ENCODE results near the gene NME9.

Gene NME9

GRCh38 chr3:138338244-138338643 is 8.6 kb upstream of the NME9 start:
- no peak for TF ChIP-seq TAF1 (IDR thresholded peaks at IDR 0.05; ENCODE audit: low read depth)
- TF ChIP-seq TEAD4 (IDR thresholded peaks at IDR 0.05), result no peak
- TF ChIP-seq EP300 (IDR thresholded peaks at IDR 0.05; ENCODE audit: borderline replicate concordance), result no peak
- TF ChIP-seq EGR1 (IDR thresholded peaks at IDR 0.05), result no peak
- no peak for TF ChIP-seq YY1 (IDR thresholded peaks at IDR 0.05; ENCODE audit: low read depth)
- TF ChIP-seq FOXM1 (IDR thresholded peaks at IDR 0.05; ENCODE audit: borderline replicate concordance, low read depth), result no peak
- no peak for TF ChIP-seq NFIC (IDR thresholded peaks at IDR 0.05)
- no peak for TF ChIP-seq RAD21 (IDR thresholded peaks at IDR 0.05; ENCODE audit: low read depth)
- TF ChIP-seq, protein P1, sequence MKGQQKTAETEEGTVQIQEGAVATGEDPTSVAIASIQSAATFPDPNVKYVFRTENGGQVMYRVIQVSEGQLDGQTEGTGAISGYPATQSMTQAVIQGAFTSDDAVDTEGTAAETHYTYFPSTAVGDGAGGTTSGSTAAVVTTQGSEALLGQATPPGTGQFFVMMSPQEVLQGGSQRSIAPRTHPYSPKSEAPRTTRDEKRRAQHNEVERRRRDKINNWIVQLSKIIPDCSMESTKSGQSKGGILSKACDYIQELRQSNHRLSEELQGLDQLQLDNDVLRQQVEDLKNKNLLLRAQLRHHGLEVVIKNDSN (IDR thresholded peaks at IDR 0.05), result no peak

- no peak for TF ChIP-seq FOXM1 (IDR thresholded peaks at IDR 0.05; ENCODE audit: borderline replicate concordance, low read depth)
- no peak for TF ChIP-seq TAF1 (IDR thresholded peaks at IDR 0.05; ENCODE audit: low read depth)
- TF ChIP-seq RAD21 (IDR thresholded peaks at IDR 0.05; ENCODE audit: low read depth), result no peak
- TF ChIP-seq ZBTB7A (IDR thresholded peaks at IDR 0.05; ENCODE audit: low read depth), result no peak
- TF ChIP-seq, protein P2, sequence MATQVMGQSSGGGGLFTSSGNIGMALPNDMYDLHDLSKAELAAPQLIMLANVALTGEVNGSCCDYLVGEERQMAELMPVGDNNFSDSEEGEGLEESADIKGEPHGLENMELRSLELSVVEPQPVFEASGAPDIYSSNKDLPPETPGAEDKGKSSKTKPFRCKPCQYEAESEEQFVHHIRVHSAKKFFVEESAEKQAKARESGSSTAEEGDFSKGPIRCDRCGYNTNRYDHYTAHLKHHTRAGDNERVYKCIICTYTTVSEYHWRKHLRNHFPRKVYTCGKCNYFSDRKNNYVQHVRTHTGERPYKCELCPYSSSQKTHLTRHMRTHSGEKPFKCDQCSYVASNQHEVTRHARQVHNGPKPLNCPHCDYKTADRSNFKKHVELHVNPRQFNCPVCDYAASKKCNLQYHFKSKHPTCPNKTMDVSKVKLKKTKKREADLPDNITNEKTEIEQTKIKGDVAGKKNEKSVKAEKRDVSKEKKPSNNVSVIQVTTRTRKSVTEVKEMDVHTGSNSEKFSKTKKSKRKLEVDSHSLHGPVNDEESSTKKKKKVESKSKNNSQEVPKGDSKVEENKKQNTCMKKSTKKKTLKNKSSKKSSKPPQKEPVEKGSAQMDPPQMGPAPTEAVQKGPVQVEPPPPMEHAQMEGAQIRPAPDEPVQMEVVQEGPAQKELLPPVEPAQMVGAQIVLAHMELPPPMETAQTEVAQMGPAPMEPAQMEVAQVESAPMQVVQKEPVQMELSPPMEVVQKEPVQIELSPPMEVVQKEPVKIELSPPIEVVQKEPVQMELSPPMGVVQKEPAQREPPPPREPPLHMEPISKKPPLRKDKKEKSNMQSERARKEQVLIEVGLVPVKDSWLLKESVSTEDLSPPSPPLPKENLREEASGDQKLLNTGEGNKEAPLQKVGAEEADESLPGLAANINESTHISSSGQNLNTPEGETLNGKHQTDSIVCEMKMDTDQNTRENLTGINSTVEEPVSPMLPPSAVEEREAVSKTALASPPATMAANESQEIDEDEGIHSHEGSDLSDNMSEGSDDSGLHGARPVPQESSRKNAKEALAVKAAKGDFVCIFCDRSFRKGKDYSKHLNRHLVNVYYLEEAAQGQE (IDR thresholded peaks at IDR 0.05; ENCODE audit: low read depth), result no peak
- TF ChIP-seq, protein P1 (IDR thresholded peaks at IDR 0.05), result no peak
- TF ChIP-seq TEAD4 (IDR thresholded peaks at IDR 0.05), result no peak
- TF ChIP-seq TCF12 (IDR thresholded peaks at IDR 0.05; ENCODE audit: low read depth), result no peak
- no peak for TF ChIP-seq NFIC (IDR thresholded peaks at IDR 0.05)
- no peak for TF ChIP-seq MAX (IDR thresholded peaks at IDR 0.05)
These were observed 6.9 kb upstream of the NME9 start for GRCh38 chr3:138336454-138336999.

- no peak for TF ChIP-seq ZBTB7A (IDR thresholded peaks at IDR 0.05; ENCODE audit: low read depth)
- no peak for TF ChIP-seq TCF12 (IDR thresholded peaks at IDR 0.05; ENCODE audit: low read depth)
- no peak for TF ChIP-seq TAF1 (IDR thresholded peaks at IDR 0.05; ENCODE audit: low read depth)
- no peak for TF ChIP-seq CREB1 (IDR thresholded peaks at IDR 0.05; ENCODE audit: low read depth)
- no peak for TF ChIP-seq RAD21 (IDR thresholded peaks at IDR 0.05; ENCODE audit: low read depth)
- no peak for TF ChIP-seq YY1 (IDR thresholded peaks at IDR 0.05; ENCODE audit: low read depth)
- no peak for TF ChIP-seq EP300 (IDR thresholded peaks at IDR 0.05; ENCODE audit: borderline replicate concordance)
- no peak for TF ChIP-seq EGR1 (IDR thresholded peaks at IDR 0.05)
- no peak for TF ChIP-seq NFIC (IDR thresholded peaks at IDR 0.05)
- TF ChIP-seq, protein P2 (IDR thresholded peaks at IDR 0.05; ENCODE audit: low read depth), result no peak
- no peak for TF ChIP-seq TEAD4 (IDR thresholded peaks at IDR 0.05)
- TF ChIP-seq MAX (IDR thresholded peaks at IDR 0.05), result no peak
- no peak for TF ChIP-seq FOXM1 (IDR thresholded peaks at IDR 0.05; ENCODE audit: borderline replicate concordance, low read depth)
- TF ChIP-seq CEBPB (IDR thresholded peaks at IDR 0.05), result no peak
- TF ChIP-seq, protein P1 (IDR thresholded peaks at IDR 0.05), result no peak
These were observed 5.0 kb upstream of the NME9 start for GRCh38 chr3:138334608-138335007.

DNA sequence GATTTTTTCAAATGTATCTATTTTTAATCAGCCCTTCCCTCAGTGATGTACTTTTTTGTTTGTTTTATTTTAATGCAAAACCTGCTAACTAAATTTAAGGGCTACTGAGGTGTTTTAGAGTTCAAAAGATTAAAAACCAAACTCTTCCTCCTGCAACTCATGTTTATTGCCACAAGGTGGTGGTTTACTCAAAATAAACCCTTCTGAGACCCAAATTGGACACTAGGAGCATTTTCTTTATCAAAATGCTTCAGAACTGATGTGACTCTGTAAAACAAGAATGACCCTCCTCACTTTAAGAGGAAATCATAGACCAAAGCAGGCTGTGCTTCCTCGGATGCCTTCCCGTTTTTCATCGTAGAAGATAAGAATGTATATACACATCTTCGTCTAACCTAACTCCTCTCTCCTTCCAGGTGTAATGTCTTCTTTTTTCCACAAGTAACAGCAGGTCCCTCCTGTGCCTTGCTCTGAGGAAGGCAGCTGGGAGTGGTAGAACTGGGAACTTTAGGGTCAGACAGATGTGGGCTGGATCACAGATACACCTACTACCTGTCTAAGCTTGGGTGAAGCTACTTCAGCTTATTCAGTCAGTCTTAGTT is 2.9 kb upstream of the NME9 start:
- TF ChIP-seq TEAD4 (IDR thresholded peaks at IDR 0.05) (no peak), EP300 (IDR thresholded peaks at IDR 0.05; ENCODE audit: borderline replicate concordance) (no peak), EGR1 (IDR thresholded peaks at IDR 0.05) (no peak), ZBTB7A (IDR thresholded peaks at IDR 0.05; ENCODE audit: low read depth) (no peak), RAD21 (IDR thresholded peaks at IDR 0.05; ENCODE audit: low read depth) (peak; percentile 68)

- TF ChIP-seq CREB1 (IDR thresholded peaks at IDR 0.05; ENCODE audit: low read depth) (no peak), EP300 (IDR thresholded peaks at IDR 0.05; ENCODE audit: borderline replicate concordance) (no peak), TCF12 (IDR thresholded peaks at IDR 0.05; ENCODE audit: low read depth) (no peak), ZBTB7A (IDR thresholded peaks at IDR 0.05; ENCODE audit: low read depth) (no peak), TAF1 (IDR thresholded peaks at IDR 0.05; ENCODE audit: low read depth) (no peak), NFIC (IDR thresholded peaks at IDR 0.05) (no peak), RAD21 (IDR thresholded peaks at IDR 0.05; ENCODE audit: low read depth) (no peak), EGR1 (IDR thresholded peaks at IDR 0.05) (no peak), CEBPB (IDR thresholded peaks at IDR 0.05) (no peak)
- TF ChIP-seq, protein P2 (IDR thresholded peaks at IDR 0.05; ENCODE audit: low read depth), result no peak
These were observed 1.7 kb upstream of the NME9 start for GRCh38 chr3:138331143-138331894.
